ENCODE measurements around the gene SCYL1. TPM values are rescaled to one million over a fixed set of nuclear protein-coding genes. Genes with fewer than 3 reads are reported as not detected.

Gene SCYL1
- total and polyA plus RNA-seq, 5 donors from 2014 or later = 24.3 to 59.0 (median 30.7) TPM

- peaks cover 67% of the 10 kb centered on the region for H3K36me3 ChIP-seq (ENCODE audit: control insufficient read depth, insufficient read depth, low read length)
- no peaks in the 10 kb centered on the region for H3K27me3 ChIP-seq (ENCODE audit: control insufficient read depth, insufficient read depth, low read length)
- H3K36me3 Mint-ChIP-seq = peaks cover 33% of the 10 kb centered on the region
- peaks cover 11% of the 10 kb centered on the region for H3K27me3 Mint-ChIP-seq
- H3K27ac ChIP-seq (ENCODE audit: insufficient read depth, low read length, poor library complexity, severe bottlenecking) = peak overlapping the region; percentile 98
- H3K4me3 Mint-ChIP-seq = no peak overlapping the region
- H3K27ac Mint-ChIP-seq = peak overlapping the region in 1 of 3 donors; percentile 95
- no peak for ATAC-seq (ENCODE audit: low read depth in 2 of 2)
- DNase-seq = peak in 2 of 3 donors; percentile 28 to 37
- H3K4me1 ChIP-seq (ENCODE audit: control insufficient read depth, insufficient read depth, low read length, poor library complexity, severe bottlenecking) = peaks cover 58% of the 10 kb centered on the region
- peaks cover 16 to 40% (median 31%) of the 10 kb centered on the region in 4 donors for H3K4me1 Mint-ChIP-seq
- H3K9me3 Mint-ChIP-seq = peaks cover 0 to 9% (median 0%) of the 10 kb centered on the region in 7 donors
- H3K4me3 ChIP-seq (ENCODE audit: low read depth, low read length) = peak overlapping the region; percentile 100
- H3K9me3 ChIP-seq (ENCODE audit: control insufficient read depth in 2 of 2, low read length in 2 of 2) = no peaks in the 10 kb centered on the region
Measured at GRCh38 chr11:65501472-65502273, 23.2 kb upstream of the SCYL1 start.

DNA sequence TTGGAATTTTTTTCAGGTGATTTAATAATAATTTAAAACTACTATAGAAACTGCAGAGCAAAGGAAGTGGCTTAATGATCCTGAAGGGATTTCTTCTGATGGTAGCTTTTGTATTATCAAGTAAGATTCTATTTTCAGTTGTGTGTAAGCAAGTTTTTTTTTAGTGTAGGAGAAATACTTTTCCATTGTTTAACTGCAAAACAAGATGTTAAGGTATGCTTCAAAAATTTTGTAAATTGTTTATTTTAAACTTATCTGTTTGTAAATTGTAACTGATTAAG is 22.7 kb upstream of the SCYL1 start:
- peaks cover 11% of the 10 kb centered on the region for H3K27me3 Mint-ChIP-seq
- H3K4me3 ChIP-seq (ENCODE audit: low read depth, low read length) = peak overlapping the region; percentile 100
- peak overlapping the region; percentile 98 for H3K27ac ChIP-seq (ENCODE audit: insufficient read depth, low read length, poor library complexity, severe bottlenecking)
- H3K9me3 ChIP-seq (ENCODE audit: control insufficient read depth in 2 of 2, low read length in 2 of 2) = no peaks in the 10 kb centered on the region
- no peaks in the 10 kb centered on the region for H3K27me3 ChIP-seq (ENCODE audit: control insufficient read depth, insufficient read depth, low read length)
- no peak overlapping the region for H3K27ac Mint-ChIP-seq
- H3K4me1 Mint-ChIP-seq = peaks cover 14 to 40% (median 30%) of the 10 kb centered on the region in 4 donors
- DNase-seq = peak in 1 of 3 donors; percentile 37
- H3K36me3 Mint-ChIP-seq = peaks cover 34% of the 10 kb centered on the region
- peaks cover 58% of the 10 kb centered on the region for H3K4me1 ChIP-seq (ENCODE audit: control insufficient read depth, insufficient read depth, low read length, poor library complexity, severe bottlenecking)
- peaks cover 67% of the 10 kb centered on the region for H3K36me3 ChIP-seq (ENCODE audit: control insufficient read depth, insufficient read depth, low read length)
- no peak overlapping the region for H3K4me3 Mint-ChIP-seq
- peaks cover 0 to 9% (median 0%) of the 10 kb centered on the region in 7 donors for H3K9me3 Mint-ChIP-seq
- no peak for ATAC-seq (ENCODE audit: low read depth in 2 of 2)

GRCh38 chr11:65502555-65503367 is 22.1 kb upstream of the SCYL1 start:
- peak overlapping the region in 1 of 3 donors; percentile 93 for H3K27ac Mint-ChIP-seq
- peaks cover 6% of the 10 kb centered on the region for H3K27me3 Mint-ChIP-seq
- ATAC-seq (ENCODE audit: low read depth in 2 of 2) (no peak), DNase-seq (peak in 2 of 3 donors; percentile 52 to 67)
- no peak overlapping the region for H3K4me3 Mint-ChIP-seq
- peaks cover 67% of the 10 kb centered on the region for H3K36me3 ChIP-seq (ENCODE audit: control insufficient read depth, insufficient read depth, low read length)
- no peaks in the 10 kb centered on the region for H3K27me3 ChIP-seq (ENCODE audit: control insufficient read depth, insufficient read depth, low read length)
- H3K4me3 ChIP-seq (ENCODE audit: low read depth, low read length) = peak overlapping the region; percentile 100
- peaks cover 63% of the 10 kb centered on the region for H3K4me1 ChIP-seq (ENCODE audit: control insufficient read depth, insufficient read depth, low read length, poor library complexity, severe bottlenecking)
- H3K36me3 Mint-ChIP-seq = peaks cover 34% of the 10 kb centered on the region
- peaks cover 18 to 44% (median 34%) of the 10 kb centered on the region in 4 donors for H3K4me1 Mint-ChIP-seq
- peak overlapping the region; percentile 98 for H3K27ac ChIP-seq (ENCODE audit: insufficient read depth, low read length, poor library complexity, severe bottlenecking)
- peaks cover 0 to 12% (median 0%) of the 10 kb centered on the region in 7 donors for H3K9me3 Mint-ChIP-seq
- no peaks in the 10 kb centered on the region for H3K9me3 ChIP-seq (ENCODE audit: control insufficient read depth in 2 of 2, low read length in 2 of 2)

DNA sequence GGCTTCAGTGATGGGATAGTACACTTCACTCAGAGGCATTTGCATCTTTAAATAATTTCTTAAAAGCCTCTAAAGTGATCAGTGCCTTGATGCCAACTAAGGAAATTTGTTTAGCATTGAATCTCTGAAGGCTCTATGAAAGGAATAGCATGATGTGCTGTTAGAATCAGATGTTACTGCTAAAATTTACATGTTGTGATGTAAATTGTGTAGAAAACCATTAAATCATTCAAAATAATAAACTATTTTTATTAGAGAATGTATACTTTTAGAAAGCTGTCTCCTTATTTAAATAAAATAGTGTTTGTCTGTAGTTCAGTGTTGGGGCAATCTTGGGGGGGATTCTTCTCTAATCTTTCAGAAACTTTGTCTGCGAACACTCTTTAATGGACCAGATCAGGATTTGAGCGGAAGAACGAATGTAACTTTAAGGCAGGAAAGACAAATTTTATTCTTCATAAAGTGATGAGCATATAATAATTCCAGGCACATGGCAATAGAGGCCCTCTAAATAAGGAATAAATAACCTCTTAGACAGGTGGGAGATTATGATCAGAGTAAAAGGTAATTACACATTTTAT is 21.4 kb upstream of the SCYL1 start:
- H3K27ac ChIP-seq (ENCODE audit: insufficient read depth, low read length, poor library complexity, severe bottlenecking) = peak overlapping the region; percentile 98
- Mint-ChIP-seq H3K36me3 (peaks cover 34% of the 10 kb centered on the region), H3K4me3 (no peak overlapping the region), H3K4me1 (peaks cover 19 to 45% (median 37%) of the 10 kb centered on the region in 4 donors), H3K27me3 (peaks cover 4% of the 10 kb centered on the region), H3K27ac (peak overlapping the region in 2 of 3 donors; percentile 62 to 92), H3K9me3 (peaks cover 0 to 12% (median 0%) of the 10 kb centered on the region in 7 donors)
- H3K36me3 ChIP-seq (ENCODE audit: control insufficient read depth, insufficient read depth, low read length) = peaks cover 67% of the 10 kb centered on the region
- H3K4me3 ChIP-seq (ENCODE audit: low read depth, low read length) = peak overlapping the region; percentile 100
- no peaks in the 10 kb centered on the region for H3K9me3 ChIP-seq (ENCODE audit: control insufficient read depth in 2 of 2, low read length in 2 of 2)
- peaks cover 58% of the 10 kb centered on the region for H3K4me1 ChIP-seq (ENCODE audit: control insufficient read depth, insufficient read depth, low read length, poor library complexity, severe bottlenecking)
- H3K27me3 ChIP-seq (ENCODE audit: control insufficient read depth, insufficient read depth, low read length) = no peaks in the 10 kb centered on the region
- no peak for ATAC-seq (ENCODE audit: low read depth in 2 of 2)
- peak in 1 of 3 donors; percentile 25 for DNase-seq

- Histone ChIP-seq H3K36me3 (ENCODE audit: control insufficient read depth, insufficient read depth, low read length) (peaks cover 67% of the 10 kb centered on the region), H3K27ac (ENCODE audit: insufficient read depth, low read length, poor library complexity, severe bottlenecking) (peak overlapping the region; percentile 98), H3K4me3 (ENCODE audit: low read depth, low read length) (peak overlapping the region; percentile 100), H3K27me3 (ENCODE audit: control insufficient read depth, insufficient read depth, low read length) (no peaks in the 10 kb centered on the region), H3K4me1 (ENCODE audit: control insufficient read depth, insufficient read depth, low read length, poor library complexity, severe bottlenecking) (peaks cover 55% of the 10 kb centered on the region), H3K9me3 (ENCODE audit: control insufficient read depth in 2 of 2, low read length in 2 of 2) (no peaks in the 10 kb centered on the region)
- peaks cover 19 to 51% (median 37%) of the 10 kb centered on the region in 4 donors for H3K4me1 Mint-ChIP-seq
- H3K9me3 Mint-ChIP-seq = peaks cover 0 to 12% (median 0%) of the 10 kb centered on the region in 7 donors
- H3K4me3 Mint-ChIP-seq = no peak overlapping the region
- ATAC-seq (ENCODE audit: low read depth in 2 of 2) (no peak), DNase-seq (peak in 1 of 3 donors; percentile 43)
- peak overlapping the region in 2 of 3 donors; percentile 92 for H3K27ac Mint-ChIP-seq
- peaks cover 4% of the 10 kb centered on the region for H3K27me3 Mint-ChIP-seq
- H3K36me3 Mint-ChIP-seq = peaks cover 34% of the 10 kb centered on the region
Measured at GRCh38 chr11:65503949-65504673, 20.8 kb upstream of the SCYL1 start.

DNA sequence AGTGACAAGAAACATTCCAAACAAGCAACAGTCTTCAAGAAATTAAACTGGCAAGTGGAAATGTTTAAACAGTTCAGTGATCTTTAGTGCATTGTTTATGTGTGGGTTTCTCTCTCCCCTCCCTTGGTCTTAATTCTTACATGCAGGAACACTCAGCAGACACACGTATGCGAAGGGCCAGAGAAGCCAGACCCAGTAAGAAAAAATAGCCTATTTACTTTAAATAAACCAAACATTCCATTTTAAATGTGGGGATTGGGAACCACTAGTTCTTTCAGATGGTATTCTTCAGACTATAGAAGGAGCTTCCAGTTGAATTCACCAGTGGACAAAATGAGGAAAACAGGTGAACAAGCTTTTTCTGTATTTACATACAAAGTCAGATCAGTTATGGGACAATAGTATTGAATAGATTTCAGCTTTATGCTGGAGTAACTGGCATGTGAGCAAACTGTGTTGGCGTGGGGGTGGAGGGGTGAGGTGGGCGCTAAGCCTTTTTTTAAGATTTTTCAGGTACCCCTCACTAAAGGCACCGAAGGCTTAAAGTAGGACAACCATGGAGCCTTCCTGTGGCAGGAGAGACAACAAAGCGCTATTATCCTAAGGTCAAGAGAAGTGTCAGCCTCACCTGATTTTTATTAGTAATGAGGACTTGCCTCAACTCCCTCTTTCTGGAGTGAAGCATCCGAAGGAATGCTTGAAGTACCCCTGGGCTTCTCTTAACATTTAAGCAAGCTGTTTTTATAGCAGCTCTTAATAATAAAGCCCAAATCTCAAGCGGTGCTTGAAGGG is 20.0 kb upstream of the SCYL1 start:
- Histone ChIP-seq H3K27me3 (ENCODE audit: control insufficient read depth, insufficient read depth, low read length) (no peaks in the 10 kb centered on the region), H3K4me3 (ENCODE audit: low read depth, low read length) (peak overlapping the region; percentile 100), H3K9me3 (ENCODE audit: control insufficient read depth in 2 of 2, low read length in 2 of 2) (no peaks in the 10 kb centered on the region), H3K27ac (ENCODE audit: insufficient read depth, low read length, poor library complexity, severe bottlenecking) (peak overlapping the region; percentile 98), H3K4me1 (ENCODE audit: control insufficient read depth, insufficient read depth, low read length, poor library complexity, severe bottlenecking) (peaks cover 55% of the 10 kb centered on the region), H3K36me3 (ENCODE audit: control insufficient read depth, insufficient read depth, low read length) (peaks cover 67% of the 10 kb centered on the region)
- Mint-ChIP-seq H3K9me3 (peaks cover 0 to 12% (median 0%) of the 10 kb centered on the region in 7 donors), H3K36me3 (peaks cover 34% of the 10 kb centered on the region), H3K4me3 (no peak overlapping the region), H3K27me3 (peaks cover 4% of the 10 kb centered on the region), H3K27ac (peak overlapping the region in 2 of 3 donors; percentile 57 to 92), H3K4me1 (peaks cover 19 to 55% (median 40%) of the 10 kb centered on the region in 4 donors)
- DNase-seq (peak in 2 of 3 donors; percentile 34 to 44), ATAC-seq (ENCODE audit: low read depth in 2 of 2) (no peak)
